Spleen (tissue), 7 donors: ENCODE results near the gene MCHR1.
"Not testable (repeated sequence)": the region's sequence is repeated elsewhere in the genome, so short reads cannot be mapped to it uniquely, and the experiment has no call there.

Experiments used
- POLR2A ChIP-seq, 3 donors: fragments of 450-650 bp; IDR thresholded peaks; one replicate each; pipeline ENCODE4 v1.5.1; 2017; ENCODE audit warnings: antibody characterized with exemption in 3 of 3, mild to moderate bottlenecking in 1 of 3
- TF ChIP-seq, protein P1 (sequence below), 11 experiments: fragments of 200-600 bp in 7 of 11; fragments of 450-650 bp in 4 of 11; sonication (generic) in 4 of 11; IDR thresholded peaks in 8 of 11; conservative IDR thresholded peaks in 3 of 11; 1 replicate in 7 of 11; 2 replicates in 4 of 11; pipeline versions ENCODE4 v1.4.0 to v1.8.0; 2016 to 2021; ENCODE audit warnings: antibody characterized with exemption in 11 of 11, inconsistent platforms in 4 of 11, mild to moderate bottlenecking in 1 of 11
- donor health status: DM: no; HTN: no; CAD: no; lungs with moderate emphysema.
- donor health status: DM: no; HTN: no; CAD: no.
- donor health status: DM: no; HTN: no; CAD: no.

DNA sequence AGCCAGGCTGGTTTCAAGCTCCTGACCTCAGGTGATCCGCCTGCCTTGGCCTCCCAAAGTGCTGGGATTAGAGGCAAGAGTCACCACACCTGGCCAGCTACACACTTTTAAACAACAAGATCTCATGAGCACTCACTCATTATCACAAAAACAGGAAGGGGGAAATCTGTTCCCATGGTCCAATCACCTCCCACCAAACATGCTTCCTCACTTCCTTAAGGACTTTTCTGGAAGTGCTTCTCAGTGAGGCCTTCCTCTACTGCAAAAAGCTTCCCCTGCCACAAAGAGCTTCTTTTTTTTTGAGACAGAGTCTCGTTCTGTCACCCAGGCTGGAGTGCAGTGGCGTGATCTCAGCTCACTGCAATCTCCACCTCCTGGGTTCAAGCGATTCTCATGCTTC is 3.1 kb upstream of the MCHR1 start:
- not testable (repeated sequence) for TF ChIP-seq POLR2A (IDR thresholded peaks at IDR 0.05)
- TF ChIP-seq, protein P1, sequence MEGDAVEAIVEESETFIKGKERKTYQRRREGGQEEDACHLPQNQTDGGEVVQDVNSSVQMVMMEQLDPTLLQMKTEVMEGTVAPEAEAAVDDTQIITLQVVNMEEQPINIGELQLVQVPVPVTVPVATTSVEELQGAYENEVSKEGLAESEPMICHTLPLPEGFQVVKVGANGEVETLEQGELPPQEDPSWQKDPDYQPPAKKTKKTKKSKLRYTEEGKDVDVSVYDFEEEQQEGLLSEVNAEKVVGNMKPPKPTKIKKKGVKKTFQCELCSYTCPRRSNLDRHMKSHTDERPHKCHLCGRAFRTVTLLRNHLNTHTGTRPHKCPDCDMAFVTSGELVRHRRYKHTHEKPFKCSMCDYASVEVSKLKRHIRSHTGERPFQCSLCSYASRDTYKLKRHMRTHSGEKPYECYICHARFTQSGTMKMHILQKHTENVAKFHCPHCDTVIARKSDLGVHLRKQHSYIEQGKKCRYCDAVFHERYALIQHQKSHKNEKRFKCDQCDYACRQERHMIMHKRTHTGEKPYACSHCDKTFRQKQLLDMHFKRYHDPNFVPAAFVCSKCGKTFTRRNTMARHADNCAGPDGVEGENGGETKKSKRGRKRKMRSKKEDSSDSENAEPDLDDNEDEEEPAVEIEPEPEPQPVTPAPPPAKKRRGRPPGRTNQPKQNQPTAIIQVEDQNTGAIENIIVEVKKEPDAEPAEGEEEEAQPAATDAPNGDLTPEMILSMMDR (IDR thresholded peaks at IDR 0.05 in 8 of 11, conservative IDR thresholded peaks at IDR 0.05 in 3 of 11), result not testable (repeated sequence)
